Anterior cingulate cortex (tissue), 58 donors: ENCODE results near the gene SKIC8.

ENCODE experiments used
- DNase-seq, 58 donors: peaks; one replicate each; lab custom pipeline; 2025; lab: John Stamatoyannopoulos, UW

Gene SKIC8

GRCh38 chr15:78233496-78233895, 65.9 kb downstream of the SKIC8 start:
- DNase-seq: no peak
